ENCODE data around the gene ABAT. TPM values are rescaled to one million over a fixed set of nuclear protein-coding genes. Genes with fewer than 3 reads are reported as not detected.

The ABAT gene
- total and polyA plus RNA-seq, 2 donors (not counting 1 experiment from before 2014, with no cell fraction given): 6.2 to 14.3 TPM

GRCh38 chr16:8721336-8722024 is 47.1 kb downstream of the ABAT start:
- intact Hi-C loops (cut with micrococcal nuclease): no loop called here

More at GRCh38 chr16:8721336-8722024, 47.1 kb downstream of the ABAT start:
- H3K36me3 ChIP-seq (replicated peaks in 1 of 2; ENCODE audit: control extremely low read depth in 1 of 2, control insufficient read depth in 1 of 2, extremely low read depth in 1 of 2, insufficient read depth in 2 of 2, low read length in 1 of 2): no peaks in the 10 kb centered on the region
- Mint-ChIP-seq H3K4me3 (peak overlapping the region; percentile 81), H3K9me3 (ENCODE audit: insufficient read depth) (no peaks in the 10 kb centered on the region), H3K27me3 (no peaks in the 10 kb centered on the region), H3K27ac (peak overlapping the region; percentile 75), H3K4me1 (peaks cover 12% of the 10 kb centered on the region)
- peak overlapping the region in 1 of 2 donors; percentile 68 for H3K27ac ChIP-seq (ENCODE audit: low read length in 2 of 2)
- no peaks in the 10 kb centered on the region for H3K27me3 ChIP-seq (replicated peaks in 1 of 4; ENCODE audit: control extremely low read depth in 1 of 4, control insufficient read depth in 3 of 4, insufficient read depth in 4 of 4, low read length in 3 of 4)
- H3K4me2 ChIP-seq (replicated peaks; ENCODE audit: low read depth, low read length, poor library complexity, severe bottlenecking): peak overlapping the region; percentile 55
- ATAC-seq (ENCODE audit: low read depth) (peak; percentile 58), DNase-seq (no peak)
- peaks cover 4 to 12% (median 6%) of the 10 kb centered on the region in 3 donors for H3K9me3 ChIP-seq (ENCODE audit: control extremely low read depth in 1 of 3, control insufficient read depth in 2 of 3, insufficient read depth in 1 of 3, low read length in 2 of 3)
- ChIA-PET CTCF (interaction anchor here (0.7 kb wide), 1 partner anchor 46 kb away, joined by 3 read pairs; no protein-coding TSS in a partner anchor), POLR2A (no interaction called here)
- 84% methylated on average over 9 of the region's 14 CpGs for WGBS (ENCODE audit: insufficient coverage)
- H4K20me1 ChIP-seq (ENCODE audit: control insufficient read depth, insufficient read depth, low read length, poor library complexity, severe bottlenecking): no peaks in the 10 kb centered on the region
- no peak for TF ChIP-seq EZH2 (IDR thresholded peaks at IDR 0.05; ENCODE audit: borderline replicate concordance, insufficient read depth, low read depth, low read length, poor library complexity, severe bottlenecking)
- no peak for TF ChIP-seq CTCF (IDR thresholded peaks at IDR 0.05)
- H3K79me2 ChIP-seq (ENCODE audit: control insufficient read depth, insufficient read depth, low read length): peaks cover 4% of the 10 kb centered on the region
- H3K4me1 ChIP-seq (ENCODE audit: control insufficient read depth in 2 of 2, insufficient read depth in 2 of 2, low read length in 2 of 2): peaks cover 0 to 26% of the 10 kb centered on the region in 2 donors
- H3K9ac ChIP-seq (ENCODE audit: low read length): peak overlapping the region; percentile 6
- no peak overlapping the region for H3K4me3 ChIP-seq (ENCODE audit: control extremely low read depth in 1 of 5, extremely low read depth in 1 of 5, insufficient read depth in 1 of 5, low read depth in 2 of 5, low read length in 4 of 5)
- H2AFZ ChIP-seq (ENCODE audit: insufficient read depth, low read depth, low read length, poor library complexity, severe bottlenecking): peak overlapping the region; percentile 21

All from B cell (primary cell).